T-helper 9 cell (primary cell): Measurements from ENCODE around the gene IL1A.

Source experiments
- DNase-seq: peaks from one replicate; pipeline ENCODE4 v3.0.0-alpha.2; 2020

Gene IL1A

DNA sequence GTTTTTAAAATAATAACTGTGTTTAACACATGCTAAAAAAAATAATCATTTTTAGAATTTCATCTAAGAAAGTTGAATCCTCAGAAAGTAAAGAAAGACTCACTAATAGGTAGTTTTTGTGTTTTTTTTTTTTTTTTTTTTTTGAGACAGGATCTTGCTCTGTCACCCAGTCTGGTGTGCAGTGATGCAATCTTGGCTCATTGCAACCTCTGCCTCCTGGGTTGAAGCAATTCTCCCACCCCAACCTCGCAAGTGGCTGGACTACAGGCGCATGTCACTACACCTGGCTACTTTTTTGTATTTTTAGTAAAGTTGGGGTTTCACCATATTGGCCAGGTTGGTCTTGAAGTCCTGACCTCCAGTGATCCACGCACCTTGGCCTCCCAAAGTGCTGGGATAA, 27.0 kb downstream of the IL1A start:
- no peak for DNase-seq

DNA sequence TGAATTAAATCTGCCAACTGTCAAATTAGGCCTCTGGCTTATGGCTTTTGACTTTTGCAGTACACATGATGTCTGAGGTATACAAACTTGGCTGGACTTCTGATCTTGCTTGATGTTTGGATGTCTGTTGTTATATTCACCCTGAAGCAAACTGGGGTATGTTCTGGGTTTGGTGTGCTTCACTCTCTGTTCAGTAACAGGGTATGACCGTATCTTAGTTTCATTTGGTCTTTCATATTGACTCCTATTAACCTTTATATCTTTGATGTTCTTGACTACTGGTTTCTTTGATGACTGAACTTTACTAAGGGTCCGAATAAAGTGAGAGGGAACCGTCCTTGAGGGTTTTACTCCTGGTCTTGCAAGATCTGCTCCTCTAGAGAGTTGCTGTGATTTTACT, 28.1 kb downstream of the IL1A start:
- DNase-seq: no peak

DNA sequence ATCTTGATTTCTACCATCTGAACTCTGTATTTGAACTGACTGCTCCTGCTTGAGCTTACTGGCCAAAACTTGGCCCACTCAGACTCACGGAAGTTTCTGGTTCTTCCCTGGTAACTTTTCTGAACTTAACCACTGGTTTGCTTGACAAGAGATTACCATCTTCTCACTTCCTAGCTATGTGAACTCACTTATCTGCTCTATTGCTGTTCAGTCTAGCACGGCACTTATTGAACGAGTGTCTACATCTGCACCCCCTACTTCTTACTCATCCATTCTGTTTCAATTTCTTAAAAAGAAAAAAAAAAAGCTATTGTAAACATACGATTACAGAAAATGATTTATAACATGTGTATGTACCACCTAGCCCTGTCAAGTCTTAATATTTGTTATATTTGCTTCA, 28.8 kb downstream of the IL1A start:
- no peak for DNase-seq

DNA sequence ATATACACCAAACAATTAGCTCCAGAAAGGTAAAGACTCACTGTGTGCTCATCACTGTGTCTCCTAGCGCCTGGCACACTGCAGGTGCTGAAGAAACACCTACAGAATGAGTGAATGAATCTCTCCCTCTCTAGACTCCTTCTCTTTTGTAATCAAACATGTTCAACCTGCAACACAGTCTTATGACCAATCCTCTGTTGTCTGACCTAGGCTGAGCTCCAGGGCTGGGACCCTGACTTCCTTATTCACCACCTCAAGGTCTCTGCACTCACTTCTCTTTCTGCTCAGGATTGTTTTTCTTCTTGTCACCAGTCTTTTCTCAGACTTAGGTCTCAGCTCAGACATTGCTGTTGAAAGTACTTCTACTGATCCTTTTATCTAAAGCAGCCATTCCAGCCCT, 29.7 kb downstream of the IL1A start:
- DNase-seq: no peak

DNA sequence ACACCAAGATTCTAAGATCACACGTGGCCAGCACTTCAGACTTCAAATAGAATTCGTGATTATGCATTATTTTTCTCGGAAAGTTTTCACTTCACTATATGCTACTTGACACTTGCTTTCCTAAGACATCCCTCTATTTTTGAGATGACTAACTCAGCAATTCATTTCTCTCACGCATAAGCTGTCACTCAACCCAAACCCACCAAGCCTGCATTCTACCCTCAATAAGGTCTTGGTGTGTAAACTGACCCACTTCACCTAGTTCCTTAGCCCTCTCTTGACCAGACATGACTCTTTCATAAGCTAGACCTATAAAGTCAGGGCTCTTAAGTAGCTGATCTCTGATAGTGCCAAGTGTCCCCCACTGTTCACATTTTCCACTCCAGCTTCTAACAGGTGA, 31.6 kb downstream of the IL1A start:
- no peak for DNase-seq

DNA sequence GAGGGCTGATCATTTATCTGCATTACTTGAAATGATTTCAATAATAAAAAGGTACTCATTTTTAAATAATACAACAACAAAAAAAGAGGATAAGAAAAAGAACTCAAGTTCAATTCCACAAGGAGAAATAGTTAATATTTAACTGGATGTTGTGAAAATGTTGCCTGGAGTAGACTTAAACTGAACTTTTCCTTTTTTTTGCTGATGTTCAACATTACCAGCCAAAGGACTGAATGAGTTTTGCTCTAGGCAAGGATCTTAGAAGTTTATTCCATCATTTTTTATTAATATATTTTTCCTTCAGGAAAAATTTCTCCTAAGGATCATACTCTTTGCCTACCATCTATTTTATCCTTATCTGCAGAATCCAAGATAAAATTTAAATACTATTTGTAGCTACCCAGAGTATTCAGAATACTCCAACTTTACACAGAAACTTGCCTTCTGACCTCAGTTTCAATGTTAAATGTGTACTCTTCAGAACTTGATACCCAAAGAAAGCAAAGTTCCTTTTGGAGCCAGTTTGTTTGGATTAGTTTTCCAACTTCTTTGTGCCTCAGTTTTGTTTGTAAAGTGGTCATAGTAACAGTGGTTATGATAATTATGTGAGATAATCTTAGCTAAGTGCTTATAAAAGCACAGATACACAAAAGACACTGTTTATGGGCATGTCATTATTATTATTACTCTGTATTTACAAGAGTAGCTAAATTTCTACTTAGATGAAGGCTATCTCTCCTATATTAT, 32.7 kb downstream of the IL1A start:
- DNase-seq: no peak

DNA sequence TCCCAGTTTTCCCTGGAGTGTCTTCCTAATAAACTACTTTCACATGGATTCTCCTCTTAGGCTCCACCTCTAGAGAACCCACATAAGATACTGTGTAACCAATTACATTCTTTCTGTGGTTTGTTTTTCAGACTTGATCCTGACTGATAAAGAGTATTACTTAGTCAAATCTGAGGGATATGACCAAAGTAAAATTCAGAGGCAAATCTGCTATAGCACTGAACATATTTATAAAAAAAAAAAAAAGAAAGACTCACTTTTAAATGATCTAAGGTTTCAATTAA, 33.8 kb downstream of the IL1A start:
- no peak for DNase-seq

DNA sequence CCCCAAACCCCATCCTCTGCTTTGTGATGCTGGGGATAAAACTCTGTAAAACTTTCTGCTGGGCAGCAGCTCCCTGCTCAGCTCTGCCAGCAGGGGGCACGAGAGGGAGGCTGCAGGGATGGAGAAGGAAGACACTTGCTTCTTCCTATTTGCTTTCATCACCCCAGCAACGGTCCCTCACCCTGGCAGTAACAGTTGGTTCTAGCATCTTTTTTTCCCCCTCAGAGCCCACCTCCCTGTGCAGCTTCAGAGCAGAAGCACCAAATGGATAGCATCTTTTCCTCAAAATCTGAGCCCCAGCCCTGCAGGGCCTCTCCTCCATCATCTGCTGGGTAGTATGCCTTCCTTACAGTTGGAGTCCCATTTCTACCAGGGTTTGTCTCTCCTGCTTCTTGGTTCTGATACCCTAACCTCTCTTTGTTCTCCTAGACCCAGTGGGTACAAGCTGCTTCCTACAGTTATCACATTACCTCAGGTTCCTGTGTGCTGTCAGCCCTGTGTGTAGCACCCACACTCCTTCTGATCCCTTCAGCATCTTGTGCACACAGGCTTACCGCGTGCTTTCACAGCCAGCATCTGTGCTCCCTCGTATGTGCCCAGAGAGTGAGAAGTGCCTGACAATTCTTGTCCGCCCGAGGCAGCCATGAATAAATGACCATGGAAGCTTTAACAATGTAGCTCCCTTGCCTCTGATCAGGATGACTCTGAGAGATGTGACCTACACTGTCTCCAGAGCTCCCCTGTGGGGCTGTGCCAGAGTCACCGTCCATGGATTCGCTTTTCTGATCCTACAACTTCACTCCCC, 34.3 kb downstream of the IL1A start:
- peak; percentile 81 for DNase-seq

DNA sequence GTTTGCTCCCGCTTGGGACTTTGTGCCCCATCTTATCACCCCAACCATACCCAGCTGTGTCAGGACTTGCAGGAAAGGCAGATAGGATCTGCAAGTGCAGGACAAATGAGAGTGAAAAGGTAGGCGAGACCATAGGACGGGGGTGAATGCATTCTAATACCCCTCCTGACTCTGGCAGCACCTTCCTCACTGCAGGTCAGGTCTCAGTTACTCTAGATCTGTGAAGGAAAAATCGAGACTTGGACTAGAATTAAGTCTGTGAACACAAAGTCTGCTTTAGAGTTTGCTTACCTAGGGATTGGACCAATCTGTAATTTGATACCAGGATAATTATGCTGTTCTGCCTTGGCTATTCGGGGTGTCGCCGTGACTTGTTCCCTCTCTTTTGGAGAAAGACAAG, 43.8 kb downstream of the IL1A start:
- DNase-seq: no peak

DNA sequence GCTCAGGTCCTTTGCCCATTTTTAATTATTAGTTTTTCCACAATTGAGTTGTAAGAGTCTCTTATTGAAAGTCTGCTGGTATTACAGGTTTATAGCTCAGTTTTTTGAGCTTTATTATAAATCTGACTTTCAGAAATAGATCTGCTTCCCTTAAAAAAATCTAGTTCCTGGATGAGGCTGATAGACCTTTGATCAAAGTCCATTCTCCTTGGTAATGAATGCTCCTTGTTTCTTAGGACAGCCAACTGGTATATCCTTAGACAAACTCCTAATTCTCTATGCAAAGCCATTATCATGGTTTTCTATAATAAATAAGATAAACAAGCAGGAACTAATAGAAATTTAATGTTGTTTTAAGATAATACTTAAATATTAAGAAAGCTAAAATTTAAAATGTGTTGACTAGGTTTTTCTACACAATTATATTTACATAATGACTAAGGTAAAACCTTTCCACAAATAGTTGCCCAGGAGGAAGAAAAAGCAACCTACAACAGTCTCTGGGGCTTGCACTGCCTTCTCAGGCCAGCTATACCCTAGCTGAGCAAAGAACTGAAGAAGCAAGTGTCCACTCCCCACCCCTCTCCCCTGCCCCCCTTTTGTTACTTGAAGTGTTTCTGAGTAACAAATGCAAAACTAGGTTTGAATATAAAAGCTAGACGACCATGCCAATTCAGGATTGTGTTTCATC, 46.6 kb downstream of the IL1A start:
- DNase-seq: no peak

DNA sequence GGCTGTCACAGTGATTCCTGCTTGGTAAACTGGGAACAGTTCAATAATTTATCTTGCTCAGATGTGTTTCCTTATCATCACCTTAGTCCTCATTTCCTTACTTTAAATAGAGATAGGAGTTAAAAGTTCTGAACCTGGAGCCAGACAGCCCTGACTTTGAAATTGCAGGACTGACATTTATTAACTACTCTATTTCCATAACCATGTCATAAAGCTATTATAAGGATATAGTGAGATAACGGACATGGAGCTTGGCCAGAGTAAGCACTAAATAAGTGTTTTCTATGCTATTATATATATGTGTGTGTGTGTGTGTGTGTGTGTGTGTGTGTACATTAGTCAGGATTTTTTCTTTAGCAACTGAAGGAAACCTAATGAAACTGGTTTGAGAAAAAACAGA, 50.4 kb downstream of the IL1A start:
- DNase-seq: no peak

DNA sequence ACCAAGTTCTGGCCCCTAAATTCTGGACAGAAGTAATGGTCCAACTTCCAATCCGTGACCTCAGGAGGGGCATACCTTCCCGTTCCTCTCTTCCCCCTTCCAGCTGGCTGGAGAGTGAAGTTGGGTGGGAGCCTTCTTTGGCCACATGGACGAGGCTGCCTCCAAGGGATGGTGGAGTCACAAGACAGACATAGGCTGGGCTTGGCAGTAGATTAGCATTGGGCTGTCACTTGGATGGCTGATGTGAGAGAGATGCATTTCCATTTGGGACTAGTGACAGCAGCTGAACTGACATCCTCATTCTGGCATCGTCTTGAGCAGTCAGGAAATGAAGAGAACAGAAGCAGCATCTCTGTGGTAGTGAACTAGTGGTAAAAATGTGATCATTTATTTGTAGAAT, 50.8 kb downstream of the IL1A start:
- DNase-seq: no peak

DNA sequence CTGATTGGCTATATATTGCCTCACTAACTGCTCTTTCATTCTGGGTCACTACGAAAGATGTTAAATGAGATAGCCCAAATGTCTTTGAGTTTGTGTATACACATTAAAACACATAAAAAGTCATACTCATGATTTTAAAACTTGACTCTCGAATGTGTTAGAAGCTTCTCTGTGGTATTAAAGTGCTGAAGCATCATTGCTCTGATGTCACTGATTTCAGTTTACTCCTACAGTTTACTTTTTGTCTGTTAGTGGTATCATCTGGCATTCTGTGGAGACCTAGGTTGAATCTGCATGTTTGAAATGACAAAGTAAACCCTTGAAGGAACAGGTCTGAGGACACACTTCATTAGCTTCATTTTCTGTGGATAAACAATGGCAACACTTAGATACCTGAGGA, 52.8 kb downstream of the IL1A start:
- DNase-seq: no peak

DNA sequence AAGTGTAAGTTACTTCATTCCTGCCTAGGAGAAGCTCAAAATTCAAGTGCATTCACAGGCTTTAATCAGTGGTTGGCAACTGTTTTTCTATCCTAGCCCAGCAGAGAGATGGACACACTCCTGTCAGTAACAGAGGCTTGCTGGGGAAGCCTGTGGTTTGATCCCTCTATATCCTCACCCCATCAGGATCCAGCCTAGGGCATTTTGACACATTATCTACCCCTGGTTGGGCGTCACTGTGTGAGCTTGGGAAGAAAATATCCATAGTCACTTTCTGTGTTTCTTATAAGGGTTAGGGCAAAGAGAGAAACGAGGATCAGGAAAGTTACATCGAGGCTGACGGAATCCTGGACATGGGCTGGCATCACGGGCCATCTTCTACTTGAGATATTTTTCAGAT, 53.5 kb downstream of the IL1A start:
- no peak for DNase-seq

DNA sequence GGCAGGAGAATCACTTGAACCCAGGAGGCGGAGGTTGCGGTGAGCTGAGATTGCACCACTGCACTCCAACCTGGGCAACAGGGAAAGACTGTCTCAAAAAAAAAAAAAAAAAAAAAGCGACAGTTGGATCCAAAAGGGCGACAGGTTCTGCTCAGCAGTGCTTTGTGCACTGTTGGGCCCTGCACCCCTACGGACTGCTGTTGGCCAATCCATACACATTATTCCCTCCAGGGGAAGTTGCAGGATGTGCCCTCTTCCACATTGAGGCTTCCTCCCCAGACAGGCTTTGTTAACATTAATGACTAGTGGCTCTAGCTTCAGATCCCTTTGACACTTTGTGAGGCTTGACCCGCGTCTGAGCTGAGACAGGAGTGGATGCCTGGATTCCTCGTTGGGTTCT, 54.1 kb downstream of the IL1A start:
- DNase-seq: no peak

DNA sequence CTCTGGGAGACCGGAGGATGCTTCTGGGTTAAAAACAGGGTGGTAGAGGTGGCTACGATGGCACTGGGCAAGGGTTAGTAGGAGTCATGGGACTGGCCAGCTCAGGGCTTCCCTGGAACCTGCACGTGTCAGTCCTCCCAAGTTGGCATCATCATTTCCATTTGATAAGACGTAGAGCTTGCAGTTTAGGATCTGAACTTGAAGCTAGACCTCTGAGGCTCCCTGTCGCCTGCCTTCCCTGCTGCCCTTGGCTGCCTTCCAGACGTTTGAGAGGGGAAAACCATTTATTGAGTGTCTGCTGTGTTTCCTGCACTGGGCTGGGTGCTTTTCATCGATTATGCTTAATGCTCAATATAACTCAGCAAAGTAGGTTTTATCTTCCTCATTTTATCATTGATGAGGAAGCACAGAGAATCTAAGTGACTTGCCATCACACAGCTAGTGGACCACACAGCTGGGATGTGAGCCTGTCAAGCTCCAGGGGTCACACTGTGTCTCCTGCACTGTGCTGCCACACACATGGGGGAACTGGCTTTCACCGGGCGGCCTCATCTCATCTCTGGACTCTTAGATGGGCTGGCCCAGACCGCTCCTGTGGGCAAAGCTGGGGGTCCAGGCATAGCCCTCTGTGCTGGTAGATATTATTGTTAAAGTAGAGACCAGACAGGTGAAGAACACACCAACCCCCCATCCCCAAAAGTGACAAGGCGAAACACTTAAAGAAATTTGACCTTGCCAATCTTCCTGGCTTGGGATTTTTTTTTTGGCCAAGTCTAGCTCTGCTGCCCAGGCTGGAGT, 55.7 kb downstream of the IL1A start:
- no peak for DNase-seq

DNA sequence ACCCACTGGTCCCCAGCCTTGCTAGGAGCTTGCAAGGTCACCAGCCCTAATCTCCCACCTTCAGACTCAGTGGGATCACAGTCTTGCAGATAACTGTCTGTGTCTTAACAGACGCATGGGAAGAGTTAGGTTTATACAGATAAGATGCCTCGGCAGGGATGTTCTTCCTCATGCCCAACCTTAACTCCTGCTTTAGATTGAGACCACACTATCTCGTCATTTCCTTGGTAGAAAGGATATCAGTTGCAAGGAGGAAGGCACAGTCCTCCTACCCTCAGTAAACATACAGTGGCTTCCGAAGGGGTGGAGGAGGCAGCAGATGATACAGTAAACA, 56.3 kb downstream of the IL1A start:
- DNase-seq: no peak

DNA sequence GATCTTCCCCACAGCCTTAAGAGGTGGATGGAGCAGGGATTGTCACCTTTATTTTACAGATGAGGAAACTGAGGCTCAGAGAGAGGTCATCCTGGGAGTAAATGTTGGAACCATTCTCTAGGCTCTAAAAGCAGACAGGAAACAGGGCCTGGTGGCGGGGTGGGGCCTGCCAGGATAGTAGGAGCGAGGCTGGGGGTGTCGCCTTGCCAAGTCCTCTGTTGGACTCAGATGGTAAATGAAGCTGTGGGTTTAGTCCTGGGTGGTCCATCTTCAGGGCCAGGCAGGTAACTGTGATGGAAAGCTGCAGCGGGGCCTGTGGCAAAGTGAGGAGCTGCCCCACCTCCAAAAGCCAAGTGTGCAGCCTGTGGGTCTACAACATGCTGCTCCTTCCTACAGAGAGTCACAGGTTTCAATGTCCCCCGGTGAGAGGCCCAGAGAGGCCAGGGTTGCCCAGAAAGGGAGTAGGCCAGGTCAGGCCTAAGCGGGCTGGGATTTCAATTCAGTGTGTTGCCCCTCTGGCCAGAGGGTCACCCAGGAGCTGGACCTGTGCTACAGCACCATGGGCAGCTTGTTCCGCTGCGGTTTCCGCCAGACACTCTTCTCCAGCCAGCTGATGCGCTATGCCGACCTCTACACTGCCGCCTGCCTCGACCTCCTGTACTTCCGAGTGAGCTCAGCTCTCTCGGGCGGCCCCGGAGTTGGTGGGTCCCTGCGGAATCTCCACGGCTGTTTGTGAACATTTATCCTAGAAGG, 56.8 kb downstream of the IL1A start:
- DNase-seq: no peak

DNA sequence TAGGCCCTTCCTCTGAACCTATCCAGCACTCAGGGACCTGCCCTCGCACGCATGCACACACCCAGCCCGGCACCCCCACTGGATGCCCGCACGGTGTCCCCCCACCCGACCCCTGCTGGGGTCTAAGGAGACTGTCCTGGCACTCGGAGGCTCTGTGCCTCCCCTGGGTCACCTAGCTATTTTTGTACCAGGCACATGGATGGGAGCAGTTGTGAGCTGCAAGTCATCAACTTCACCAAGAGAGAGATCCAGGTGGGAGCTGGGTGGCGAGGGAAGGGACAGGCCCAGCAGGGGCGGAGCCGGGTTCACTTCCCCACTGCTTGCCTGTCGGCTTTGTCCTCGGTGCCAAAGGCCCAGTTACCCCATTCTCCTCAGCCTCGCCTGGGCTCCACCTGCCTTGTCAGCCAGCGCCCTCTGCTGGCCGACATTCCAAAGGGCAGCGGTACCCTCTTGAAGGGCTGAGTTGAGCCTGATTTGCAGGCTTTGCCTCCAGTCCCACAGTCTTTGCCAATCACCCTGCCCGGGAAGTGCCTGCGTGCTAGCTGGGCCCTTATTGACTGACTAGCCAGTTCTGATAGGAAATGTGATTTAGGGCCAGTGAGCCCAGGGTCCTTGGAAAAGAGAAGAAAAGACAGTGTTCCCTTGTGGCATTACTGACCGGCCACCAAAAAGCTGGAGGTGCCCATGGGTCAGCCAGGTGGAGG, 57.7 kb downstream of the IL1A start:
- DNase-seq: peak; percentile 80

DNA sequence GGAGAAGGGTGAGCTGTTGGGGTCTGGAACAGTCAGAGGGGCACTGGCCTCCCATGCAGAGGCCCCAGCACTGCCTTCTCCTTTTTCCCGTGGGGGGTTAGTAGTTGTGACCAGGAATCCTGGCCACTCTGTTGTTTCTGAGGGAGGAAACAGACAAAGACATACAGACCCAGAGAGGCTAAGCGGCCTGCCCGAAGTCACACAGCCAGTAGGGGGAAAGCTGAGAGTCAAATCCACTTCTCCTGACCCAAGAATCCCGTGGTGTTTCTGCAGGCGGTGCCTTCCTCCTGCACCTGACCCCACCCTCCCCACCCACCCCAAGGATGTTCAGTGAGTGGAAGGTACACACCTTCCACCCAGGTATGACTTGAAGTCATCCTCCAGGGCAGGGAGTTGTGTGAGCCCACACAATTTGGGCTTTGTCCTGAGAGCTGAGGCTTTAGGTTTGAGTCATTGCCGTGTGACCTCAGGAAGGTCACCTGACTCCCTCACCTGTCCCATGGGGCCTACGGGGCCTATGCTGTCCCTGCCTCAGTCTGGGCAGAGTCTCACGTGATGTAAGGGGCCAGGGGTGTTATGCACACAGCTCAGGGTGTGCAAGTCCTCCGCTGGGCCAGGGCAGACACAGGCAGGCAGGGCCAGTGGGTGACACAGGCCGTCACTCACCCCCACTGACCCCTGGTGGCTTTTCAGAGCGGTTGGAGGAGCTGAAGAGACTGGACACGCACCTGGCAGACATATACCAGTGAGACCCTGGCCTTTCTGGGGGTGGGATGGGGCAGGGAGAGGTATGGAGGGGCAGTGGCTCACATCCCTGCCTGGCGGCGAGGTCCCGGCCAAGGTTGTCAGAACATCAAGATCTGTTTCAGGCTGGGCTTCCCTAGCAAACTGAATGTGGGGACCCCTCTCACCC, 58.5 kb downstream of the IL1A start:
- no peak for DNase-seq
